Gastroesophageal sphincter (tissue), 3 donors: ENCODE results near the gene VTI1A.

Experiments
- CTCF ChIP-seq, 4 experiments: fragments of 200-600 bp in 2 of 4; fragments of 450-650 bp in 2 of 4; sonication (generic) in 1 of 4; IDR thresholded peaks; one replicate each; pipeline ENCODE4 v1.5.1; 2017 to 2019; ENCODE audit warnings: antibody characterized with exemption in 4 of 4, mild to moderate bottlenecking in 2 of 4, moderate library complexity in 2 of 4
- EP300 ChIP-seq: sonication (generic); formaldehyde crosslinking; IDR thresholded peaks from one replicate; pipeline ENCODE4 v1.6.1; 2017; ENCODE audit warnings: antibody characterized with exemption, mild to moderate bottlenecking
- POLR2A ChIP-seq, 2 donors: fragments of 450-650 bp; IDR thresholded peaks; one replicate each; pipeline ENCODE4 v1.6.1; 2017; ENCODE audit warnings: antibody characterized with exemption in 2 of 2, mild to moderate bottlenecking in 2 of 2, moderate library complexity in 1 of 2
- POLR2AphosphoS5 ChIP-seq: sonication (generic); formaldehyde crosslinking; IDR thresholded peaks from one replicate; pipeline ENCODE4 v1.6.1; 2017; ENCODE audit warnings: antibody characterized with exemption

- no peak for TF ChIP-seq EP300
- no peak for TF ChIP-seq CTCF (IDR thresholded peaks at IDR 0.05)
- no peak for TF ChIP-seq POLR2AphosphoS5
- no peak for TF ChIP-seq POLR2A (IDR thresholded peaks at IDR 0.05)
Measured at GRCh38 chr10:112769081-112769480, 322.1 kb downstream of the VTI1A start.
